ENCODE data around the gene SEC23IP. TPM values are rescaled to one million over a fixed set of nuclear protein-coding genes. Genes with fewer than 3 reads are reported as not detected.

The SEC23IP gene
- total RNA-seq, 4 donors from 2014 or later = 19.7 to 41.1 (median 22.9) TPM

DNA sequence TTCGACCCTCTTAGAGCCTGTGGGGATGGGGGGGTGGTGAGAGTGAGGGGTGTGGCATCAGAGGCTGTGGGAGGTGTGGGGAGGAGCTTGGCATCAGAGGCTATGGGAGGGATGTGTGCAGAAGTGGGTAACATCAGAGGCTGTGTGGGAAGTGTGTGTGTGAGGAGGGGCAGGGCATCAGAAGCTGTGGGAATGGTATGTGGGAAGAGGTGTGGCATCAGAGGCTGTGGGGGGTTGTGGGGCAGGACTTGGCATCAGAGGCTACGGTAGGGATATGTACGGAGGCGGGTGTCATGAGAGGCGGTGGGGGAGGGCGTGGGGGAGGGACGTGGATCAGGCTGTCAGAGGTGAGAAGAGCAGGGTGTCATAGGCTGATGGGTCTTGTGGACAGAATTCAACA is 97.4 kb downstream of the SEC23IP start:
- WGBS, 2 donors = 81 to 84% methylated on average over 7 of the region's 7 CpGs

DNA sequence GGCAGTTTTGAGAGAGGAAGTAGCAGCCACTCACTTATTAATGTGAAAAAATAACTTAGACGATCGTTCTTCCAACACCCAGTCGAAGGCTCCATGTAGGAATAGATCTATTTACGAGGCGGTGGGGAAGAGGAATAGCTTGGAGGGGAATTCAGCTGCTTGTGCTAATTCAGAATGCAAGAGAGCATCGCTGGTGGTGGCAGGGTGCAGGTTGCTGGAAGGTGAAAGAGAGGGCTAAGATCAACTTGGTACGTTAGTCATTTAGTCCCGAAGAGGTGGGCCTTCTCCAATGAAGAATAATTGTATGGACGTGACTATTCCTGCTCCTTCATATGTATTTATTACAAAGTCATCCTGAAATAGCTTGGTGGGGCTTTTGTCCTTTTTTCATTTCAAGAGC is 98.5 kb downstream of the SEC23IP start:
- no peak overlapping the region for H3K4me3 ChIP-seq (ENCODE audit: low read depth, poor library complexity, severe bottlenecking)
- intact Hi-C loops (cut with DNase I; ENCODE audit: low total_unique reads) = no loop called here
- DNase-seq (ENCODE audit: low spot score in 2 of 2) = no peak
- 45 to 55% methylated on average over 9 of the region's 9 CpGs for WGBS, 2 donors
- TF ChIP-seq, protein P1, sequence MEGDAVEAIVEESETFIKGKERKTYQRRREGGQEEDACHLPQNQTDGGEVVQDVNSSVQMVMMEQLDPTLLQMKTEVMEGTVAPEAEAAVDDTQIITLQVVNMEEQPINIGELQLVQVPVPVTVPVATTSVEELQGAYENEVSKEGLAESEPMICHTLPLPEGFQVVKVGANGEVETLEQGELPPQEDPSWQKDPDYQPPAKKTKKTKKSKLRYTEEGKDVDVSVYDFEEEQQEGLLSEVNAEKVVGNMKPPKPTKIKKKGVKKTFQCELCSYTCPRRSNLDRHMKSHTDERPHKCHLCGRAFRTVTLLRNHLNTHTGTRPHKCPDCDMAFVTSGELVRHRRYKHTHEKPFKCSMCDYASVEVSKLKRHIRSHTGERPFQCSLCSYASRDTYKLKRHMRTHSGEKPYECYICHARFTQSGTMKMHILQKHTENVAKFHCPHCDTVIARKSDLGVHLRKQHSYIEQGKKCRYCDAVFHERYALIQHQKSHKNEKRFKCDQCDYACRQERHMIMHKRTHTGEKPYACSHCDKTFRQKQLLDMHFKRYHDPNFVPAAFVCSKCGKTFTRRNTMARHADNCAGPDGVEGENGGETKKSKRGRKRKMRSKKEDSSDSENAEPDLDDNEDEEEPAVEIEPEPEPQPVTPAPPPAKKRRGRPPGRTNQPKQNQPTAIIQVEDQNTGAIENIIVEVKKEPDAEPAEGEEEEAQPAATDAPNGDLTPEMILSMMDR (IDR thresholded peaks at IDR 0.05) = no peak
- no peak for TF ChIP-seq POLR2A (IDR thresholded peaks at IDR 0.05)

More for the DNA sequence above, 97.4 kb downstream of the SEC23IP start:
- H3K4me3 ChIP-seq (ENCODE audit: low read depth, poor library complexity, severe bottlenecking) = no peak overlapping the region
- intact Hi-C loops (cut with DNase I; ENCODE audit: low total_unique reads) = no loop called here
- DNase-seq (ENCODE audit: low spot score in 2 of 2) = no peak
- TF ChIP-seq, protein P1 (IDR thresholded peaks at IDR 0.05) = no peak
- no peak for TF ChIP-seq POLR2A (IDR thresholded peaks at IDR 0.05)

DNA sequence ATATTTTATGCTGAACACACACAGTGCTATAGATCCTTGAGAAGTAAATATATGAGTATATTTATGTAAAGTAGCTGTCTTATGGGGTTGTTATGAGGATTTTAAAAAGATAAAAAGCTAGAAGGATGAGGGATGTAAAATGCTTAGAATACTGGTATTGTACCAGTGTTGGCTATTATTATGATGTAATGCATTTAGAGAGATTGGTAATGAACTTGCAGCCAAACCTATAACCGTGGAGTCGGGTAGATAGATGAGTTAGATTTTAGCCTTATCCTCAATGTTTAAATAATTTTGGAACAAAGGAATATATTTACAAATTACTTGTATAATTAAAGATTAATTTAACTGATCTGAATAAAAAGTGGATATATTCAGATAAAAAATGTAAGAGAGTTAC is 99.3 kb downstream of the SEC23IP start:
- no peak overlapping the region for H3K4me3 ChIP-seq (ENCODE audit: low read depth, poor library complexity, severe bottlenecking)
- TF ChIP-seq POLR2A (IDR thresholded peaks at IDR 0.05) = no peak
- TF ChIP-seq, protein P1 (IDR thresholded peaks at IDR 0.05) = no peak
- intact Hi-C loops (cut with DNase I; ENCODE audit: low total_unique reads) = no loop called here
- DNase-seq (ENCODE audit: low spot score in 2 of 2) = no peak
- 93 to 95% methylated on average over 2 of the region's 2 CpGs for WGBS, 2 donors

Small RNA genes within 50 kb of the gene (microRNA-seq; reads per million reads assigned to microRNA genes)
- 0 reads per million in 2 donors for gene MIR4682 (ENCODE audit: borderline number of aligned reads in 1 of 2, borderline replicate concordance in 2 of 2)

Other genes starting within 250 kb of the SEC23IP start
- 10 to 100 TPM; 55.5 to 87.8 (median 77.9) TPM for gene BAG3, start 241.3 kb upstream of the SEC23IP start, total RNA-seq
- 10 to 100 TPM; 13.8 to 17.1 (median 15.0) TPM for gene INPP5F, start 166.7 kb upstream of the SEC23IP start, total RNA-seq
- 10 to 100 TPM; 48.6 to 62.5 (median 52.0) TPM for gene MCMBP, start 19.9 kb upstream of the SEC23IP start, total RNA-seq